Tibial artery (tissue), 4 donors: Measurements from ENCODE around the gene MAN1C1.
"Not testable (repeated sequence)": the region's sequence is repeated elsewhere in the genome, so short reads cannot be mapped to it uniquely, and the experiment has no call there.

Source experiments
- DNase-seq, 2 donors: peaks; one replicate each; pipeline ENCODE4 v3.0.0-alpha.2; 2019
- H3K27ac ChIP-seq, 2 donors: fragments of 200-600 bp; sonication (generic) in 1 of 2; 1 replicate in 1 of 2; 2 replicates in 1 of 2; pipeline ENCODE4 v1.5.1; 2018 to 2019; ENCODE audit warnings: mild to moderate bottlenecking in 1 of 2
- H3K27me3 ChIP-seq, 2 donors: fragments of 200-600 bp; sonication (generic) in 1 of 2; one replicate each; pipeline versions ENCODE4 v1.5.1 to v1.6.0; 2016 to 2019
- H3K36me3 ChIP-seq, 3 donors: fragments of 200-600 bp; sonication (generic) in 2 of 3; one replicate each; pipeline ENCODE4 v1.5.1; 2016 to 2019; ENCODE audit warnings: mild to moderate bottlenecking in 2 of 3
- H3K4me1 ChIP-seq, 4 donors: fragments of 200-600 bp; sonication (generic) in 2 of 4; 1 replicate in 3 of 4; 2 replicates in 1 of 4; pipeline ENCODE4 v1.5.1; 2016 to 2019
- H3K4me3 ChIP-seq, 2 donors: fragments of 200-600 bp; sonication (generic) in 1 of 2; 1 replicate in 1 of 2; 2 replicates in 1 of 2; pipeline ENCODE4 v1.5.1; 2018 to 2019; ENCODE audit warnings: mild to moderate bottlenecking in 2 of 2
- H3K9me3 ChIP-seq, 3 donors: fragments of 200-600 bp; sonication (generic) in 1 of 3; one replicate each; pipeline ENCODE4 v1.5.1; 2016 to 2019
- intact Hi-C: fragments of 100-400 bp; cut with DNase I; formaldehyde crosslinking; loops from one replicate; pipeline ENCODE4 v1.15.0; 2023; ENCODE audit warnings: low total_unique reads
- TF ChIP-seq, protein P1 (sequence below), 2 experiments: fragments of 200-600 bp in 1 of 2; fragments of 450-650 bp in 1 of 2; IDR thresholded peaks; one replicate each; pipeline ENCODE4 v1.5.1; 2017 to 2019; ENCODE audit warnings: antibody characterized with exemption in 2 of 2, mild to moderate bottlenecking in 1 of 2, moderate library complexity in 1 of 2

Gene MAN1C1

DNA sequence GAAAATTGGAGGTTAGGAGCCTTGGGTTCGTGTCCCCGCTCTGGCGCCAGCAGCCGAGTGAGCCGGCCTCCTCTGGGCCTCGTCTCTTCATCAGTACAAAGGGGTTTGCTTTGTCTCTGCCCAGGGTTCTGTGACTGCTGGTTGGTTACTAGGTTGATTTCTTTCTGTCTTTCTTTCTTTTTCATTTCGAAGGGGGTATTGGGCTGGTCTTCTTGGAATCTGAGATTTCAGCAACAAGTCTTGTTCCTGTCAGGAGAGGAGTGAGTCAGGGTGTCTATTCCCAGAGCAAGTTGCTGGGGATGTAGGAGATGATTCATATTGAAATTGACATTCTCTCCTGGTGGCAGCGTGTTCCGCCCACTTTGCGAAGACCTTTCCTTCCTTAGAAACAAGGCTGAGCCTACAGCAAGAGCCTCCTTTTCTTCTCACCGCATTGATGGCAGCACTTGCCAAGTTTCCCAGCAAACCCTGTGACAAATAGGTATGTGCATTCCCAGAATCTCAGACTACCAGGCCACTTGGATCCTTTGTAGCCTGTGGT, 79.2 kb downstream of the MAN1C1 start:
- TF ChIP-seq, protein P1, sequence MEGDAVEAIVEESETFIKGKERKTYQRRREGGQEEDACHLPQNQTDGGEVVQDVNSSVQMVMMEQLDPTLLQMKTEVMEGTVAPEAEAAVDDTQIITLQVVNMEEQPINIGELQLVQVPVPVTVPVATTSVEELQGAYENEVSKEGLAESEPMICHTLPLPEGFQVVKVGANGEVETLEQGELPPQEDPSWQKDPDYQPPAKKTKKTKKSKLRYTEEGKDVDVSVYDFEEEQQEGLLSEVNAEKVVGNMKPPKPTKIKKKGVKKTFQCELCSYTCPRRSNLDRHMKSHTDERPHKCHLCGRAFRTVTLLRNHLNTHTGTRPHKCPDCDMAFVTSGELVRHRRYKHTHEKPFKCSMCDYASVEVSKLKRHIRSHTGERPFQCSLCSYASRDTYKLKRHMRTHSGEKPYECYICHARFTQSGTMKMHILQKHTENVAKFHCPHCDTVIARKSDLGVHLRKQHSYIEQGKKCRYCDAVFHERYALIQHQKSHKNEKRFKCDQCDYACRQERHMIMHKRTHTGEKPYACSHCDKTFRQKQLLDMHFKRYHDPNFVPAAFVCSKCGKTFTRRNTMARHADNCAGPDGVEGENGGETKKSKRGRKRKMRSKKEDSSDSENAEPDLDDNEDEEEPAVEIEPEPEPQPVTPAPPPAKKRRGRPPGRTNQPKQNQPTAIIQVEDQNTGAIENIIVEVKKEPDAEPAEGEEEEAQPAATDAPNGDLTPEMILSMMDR (IDR thresholded peaks at IDR 0.05): no peak
- peak overlapping the region in 1 of 2 donors; percentile 2 for H3K4me3 ChIP-seq
- H3K4me1 ChIP-seq: peaks cover 4 to 76% (median 63%) of the 10 kb centered on the region in 4 donors
- no peaks in the 10 kb centered on the region for H3K9me3 ChIP-seq
- H3K36me3 ChIP-seq: no peaks in the 10 kb centered on the region
- H3K27me3 ChIP-seq: no peaks in the 10 kb centered on the region
- intact Hi-C loops: loop anchor here (2.0 kb wide), 1 partner anchor 79 kb away; the partner anchor contains the start of gene MAN1C1
- DNase-seq: peak; percentile 77 to 84
- peak overlapping the region; percentile 78 to 80 for H3K27ac ChIP-seq

DNA sequence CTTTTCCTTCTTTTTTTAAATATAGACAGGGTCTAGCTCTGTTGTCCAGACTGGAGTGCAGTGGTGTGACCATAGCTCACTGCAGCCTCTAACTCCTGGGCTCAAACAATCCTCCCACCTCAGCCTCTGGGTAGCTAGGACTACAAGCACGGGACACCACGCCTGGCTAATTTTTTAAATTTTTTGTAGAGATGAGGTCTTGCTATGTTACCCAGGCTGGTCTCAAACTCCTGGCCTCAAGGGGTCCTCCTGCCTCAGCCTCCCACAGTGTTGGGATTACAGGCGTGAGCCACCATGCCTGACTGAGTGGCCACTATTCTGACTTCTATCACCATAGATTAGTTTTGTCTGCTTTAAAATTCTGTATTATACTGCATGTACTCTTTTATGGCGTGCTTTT, 80.1 kb downstream of the MAN1C1 start:
- H3K27me3 ChIP-seq, H3K4me3 ChIP-seq, DNase-seq, intact Hi-C loops, H3K9me3 ChIP-seq, H3K36me3 ChIP-seq: not testable (repeated sequence)
- peaks cover 12 to 84% (median 71%) of the 10 kb centered on the region in 4 donors for H3K4me1 ChIP-seq
- peak overlapping the region; percentile 78 to 80 for H3K27ac ChIP-seq

DNA sequence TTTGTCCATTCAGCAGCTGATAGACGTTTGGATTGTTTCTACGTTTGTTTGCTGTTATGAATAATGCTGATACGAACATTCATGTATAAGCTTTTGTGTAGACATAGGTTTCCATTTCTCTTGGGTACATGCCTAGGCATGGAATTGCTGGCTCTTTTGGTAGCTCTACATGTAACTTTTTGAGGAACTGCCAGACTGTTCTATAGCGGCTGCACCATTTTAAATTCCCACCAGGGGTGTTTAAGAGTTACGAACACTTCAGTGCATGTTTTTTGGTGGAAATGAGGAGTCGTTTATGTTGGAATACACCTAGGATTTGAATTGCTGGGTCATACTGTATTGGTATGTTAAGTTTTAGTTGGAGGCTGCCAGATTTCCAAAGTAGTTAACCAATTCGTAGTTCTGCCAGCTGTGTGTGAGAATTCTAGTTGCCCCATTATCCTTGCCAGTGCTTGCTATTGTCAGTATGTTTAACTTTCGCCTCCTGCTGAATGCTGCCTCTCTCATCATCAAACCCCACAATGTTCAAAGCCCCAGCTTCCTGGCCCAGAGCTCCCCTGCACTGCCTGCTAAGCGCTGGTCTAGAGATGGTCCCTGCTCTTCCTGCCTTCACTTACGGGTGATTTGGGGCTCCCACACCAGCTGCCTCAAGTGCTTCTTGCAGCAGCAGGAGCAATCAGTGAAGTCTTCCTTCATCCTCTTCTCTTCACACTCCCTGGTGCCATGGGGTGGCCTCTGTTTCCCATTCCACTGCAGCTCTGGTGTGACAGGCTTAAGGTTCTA, 81.0 kb downstream of the MAN1C1 start:
- TF ChIP-seq, protein P1 (IDR thresholded peaks at IDR 0.05): peak in 1 of 2 experiments; percentile 12
- no peaks in the 10 kb centered on the region for H3K27me3 ChIP-seq
- H3K9me3 ChIP-seq: no peaks in the 10 kb centered on the region
- no peaks in the 10 kb centered on the region for H3K36me3 ChIP-seq
- no peak for DNase-seq
- intact Hi-C loops: no loop called here
- no peak overlapping the region for H3K4me3 ChIP-seq
- peaks cover 13 to 94% (median 76%) of the 10 kb centered on the region in 4 donors for H3K4me1 ChIP-seq
- H3K27ac ChIP-seq: peak overlapping the region; percentile 78 to 80

DNA sequence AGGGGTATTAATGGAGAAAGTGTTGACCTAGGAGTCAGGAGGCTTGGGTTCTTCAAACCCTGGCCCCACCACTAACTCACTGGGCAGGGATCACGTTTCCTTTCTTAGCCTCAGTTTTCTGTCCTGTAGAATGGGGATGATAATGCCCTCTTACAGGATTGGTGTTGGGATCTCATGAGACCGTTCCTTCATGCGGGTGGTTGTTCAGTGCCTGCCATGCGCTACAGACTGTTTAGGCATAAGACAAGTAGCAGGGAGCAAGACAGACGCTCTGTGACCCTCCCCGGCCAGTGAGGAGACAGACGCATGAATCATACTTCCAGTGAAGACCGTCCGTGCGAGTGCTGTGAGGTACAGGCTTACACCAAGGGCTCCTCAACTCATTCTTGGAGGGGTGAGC, 81.7 kb downstream of the MAN1C1 start:
- peak overlapping the region; percentile 78 to 80 for H3K27ac ChIP-seq
- H3K27me3 ChIP-seq: no peaks in the 10 kb centered on the region
- no peaks in the 10 kb centered on the region for H3K9me3 ChIP-seq
- no peaks in the 10 kb centered on the region for H3K36me3 ChIP-seq
- DNase-seq: no peak
- TF ChIP-seq, protein P1 (IDR thresholded peaks at IDR 0.05): no peak
- no peak overlapping the region for H3K4me3 ChIP-seq
- intact Hi-C loops: no loop called here
- peaks cover 13 to 98% (median 75%) of the 10 kb centered on the region in 4 donors for H3K4me1 ChIP-seq

DNA sequence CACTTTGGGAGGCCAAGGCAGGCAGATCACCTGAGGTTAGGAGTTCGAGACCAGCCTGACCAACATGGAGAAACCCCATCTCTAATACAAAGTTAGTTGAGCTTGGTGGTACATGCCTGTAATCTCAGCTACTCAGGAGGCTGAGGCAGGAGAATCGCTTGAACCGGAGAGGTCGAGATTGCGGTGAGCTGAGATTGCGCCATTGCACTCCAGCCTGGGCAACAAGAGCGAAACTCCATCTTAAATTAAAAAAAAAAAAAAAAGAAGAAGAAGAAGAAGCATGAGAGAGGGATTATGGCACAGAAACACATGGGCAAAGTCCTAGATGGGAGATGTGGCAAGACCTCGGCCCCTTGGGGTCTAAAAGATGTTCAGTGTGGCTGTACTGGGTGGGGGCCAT, 82.5 kb downstream of the MAN1C1 start:
- H3K4me3 ChIP-seq, intact Hi-C loops, H3K36me3 ChIP-seq, H3K27me3 ChIP-seq, DNase-seq, H3K9me3 ChIP-seq: not testable (repeated sequence)
- H3K27ac ChIP-seq: peak overlapping the region; percentile 78 to 80
- peaks cover 13 to 94% (median 67%) of the 10 kb centered on the region in 4 donors for H3K4me1 ChIP-seq

DNA sequence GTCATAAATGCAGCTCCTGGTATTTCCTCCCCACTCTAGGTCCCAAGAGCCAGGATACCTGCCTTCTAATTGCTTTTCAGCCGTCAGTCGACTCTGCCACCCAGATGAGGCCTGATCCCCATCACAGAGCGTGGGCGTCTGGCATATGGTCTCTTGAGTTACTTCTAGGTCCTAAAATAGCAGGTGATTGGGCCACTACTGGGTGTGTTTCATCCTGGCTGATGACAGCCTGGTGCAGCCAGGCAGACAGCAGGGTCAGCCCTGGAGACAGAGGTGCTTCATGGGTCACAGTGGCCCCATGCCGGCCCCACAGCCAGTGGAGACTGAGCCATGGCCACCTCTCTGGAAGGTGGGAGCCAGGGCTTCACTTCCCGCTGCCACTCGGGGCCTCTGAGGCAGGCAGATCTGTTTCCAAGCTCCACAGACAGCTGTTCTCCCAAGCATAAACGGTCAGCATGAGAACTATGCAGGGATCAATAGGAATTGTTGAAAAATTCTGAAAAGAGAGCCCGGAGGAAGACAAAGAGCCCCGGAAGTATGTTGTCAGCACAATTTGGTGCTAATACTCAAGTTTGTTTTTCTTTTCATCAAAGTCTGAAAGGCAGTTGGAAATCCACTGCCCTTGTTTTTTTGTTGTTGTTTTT, 83.0 kb downstream of the MAN1C1 start:
- H3K36me3 ChIP-seq: no peaks in the 10 kb centered on the region
- TF ChIP-seq, protein P1 (IDR thresholded peaks at IDR 0.05): no peak
- intact Hi-C loops: loop anchor here (5.0 kb wide), 1 partner anchor 43 kb away; no protein-coding TSS in a partner anchor
- H3K4me1 ChIP-seq: peaks cover 13 to 93% (median 62%) of the 10 kb centered on the region in 4 donors
- H3K27ac ChIP-seq: peak overlapping the region; percentile 78 to 80
- H3K4me3 ChIP-seq: no peak overlapping the region
- peak; percentile 48 to 83 for DNase-seq
- H3K27me3 ChIP-seq: no peaks in the 10 kb centered on the region
- H3K9me3 ChIP-seq: no peaks in the 10 kb centered on the region
